Measurements from ENCODE around the gene FBXO17.

DNA sequence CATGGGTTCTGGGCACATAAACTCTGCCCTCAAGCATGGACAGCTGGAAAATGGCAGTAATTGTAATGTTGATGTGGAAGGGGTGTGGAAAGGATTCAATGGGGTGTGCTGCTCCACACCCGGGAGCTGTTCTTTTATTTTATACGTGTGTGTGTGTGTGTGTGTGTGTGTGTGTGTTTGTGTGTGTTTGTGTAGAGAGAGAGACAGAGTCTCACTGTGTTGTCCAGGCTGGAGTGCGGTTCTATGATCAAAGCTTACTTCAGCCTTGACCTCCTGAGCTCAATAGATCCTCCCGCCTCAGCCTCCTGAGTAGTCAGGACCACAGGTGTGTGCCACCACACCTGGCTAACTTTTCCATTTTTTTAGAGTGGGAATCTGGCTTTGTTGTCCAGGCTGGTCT lies 42.0 kb downstream of the FBXO17 start:
- TF ChIP-seq, protein P1, sequence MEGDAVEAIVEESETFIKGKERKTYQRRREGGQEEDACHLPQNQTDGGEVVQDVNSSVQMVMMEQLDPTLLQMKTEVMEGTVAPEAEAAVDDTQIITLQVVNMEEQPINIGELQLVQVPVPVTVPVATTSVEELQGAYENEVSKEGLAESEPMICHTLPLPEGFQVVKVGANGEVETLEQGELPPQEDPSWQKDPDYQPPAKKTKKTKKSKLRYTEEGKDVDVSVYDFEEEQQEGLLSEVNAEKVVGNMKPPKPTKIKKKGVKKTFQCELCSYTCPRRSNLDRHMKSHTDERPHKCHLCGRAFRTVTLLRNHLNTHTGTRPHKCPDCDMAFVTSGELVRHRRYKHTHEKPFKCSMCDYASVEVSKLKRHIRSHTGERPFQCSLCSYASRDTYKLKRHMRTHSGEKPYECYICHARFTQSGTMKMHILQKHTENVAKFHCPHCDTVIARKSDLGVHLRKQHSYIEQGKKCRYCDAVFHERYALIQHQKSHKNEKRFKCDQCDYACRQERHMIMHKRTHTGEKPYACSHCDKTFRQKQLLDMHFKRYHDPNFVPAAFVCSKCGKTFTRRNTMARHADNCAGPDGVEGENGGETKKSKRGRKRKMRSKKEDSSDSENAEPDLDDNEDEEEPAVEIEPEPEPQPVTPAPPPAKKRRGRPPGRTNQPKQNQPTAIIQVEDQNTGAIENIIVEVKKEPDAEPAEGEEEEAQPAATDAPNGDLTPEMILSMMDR (IDR thresholded peaks at IDR 0.05; ENCODE audit: low read depth, low read length, poor library complexity, severe bottlenecking) = no peak
- TF ChIP-seq EZH2phosphoT487 (IDR thresholded peaks at IDR 0.05; ENCODE audit: borderline replicate concordance, low read length) = no peak
